Muscle of arm (tissue), 12 donors: ENCODE measurements around the gene PTPRN2. TPM values are rescaled to one million over a fixed set of nuclear protein-coding genes. Genes with fewer than 3 reads are reported as not detected.
"Not testable (repeated sequence)": the region's sequence is repeated elsewhere in the genome, so short reads cannot be mapped to it uniquely, and the experiment has no call there.

Experiments
- DNase-seq: peaks from one replicate; pipeline ENCODE4 v3.0.0-alpha.2; 2013
- polyA plus RNA-seq, 12 donors: library from polyadenylated mRNA; unstranded; fragments of 120-200 nt; gene quantifications; one replicate each; pipeline ENCODE4 v1.2.1, GENCODE V29; 2013; ENCODE audit not compliant: insufficient read length in 12 of 12

PTPRN2 gene
- polyA plus RNA-seq, 12 donors, result 1.6 to 8.7 (median 2.3) TPM; not detected in 1

GRCh38 chr7:157983502-157984422 lies 603.9 kb downstream of the PTPRN2 start:
- DNase-seq, result no peak

GRCh38 chr7:157981778-157982177 lies 605.8 kb downstream of the PTPRN2 start:
- DNase-seq, result no peak

DNA sequence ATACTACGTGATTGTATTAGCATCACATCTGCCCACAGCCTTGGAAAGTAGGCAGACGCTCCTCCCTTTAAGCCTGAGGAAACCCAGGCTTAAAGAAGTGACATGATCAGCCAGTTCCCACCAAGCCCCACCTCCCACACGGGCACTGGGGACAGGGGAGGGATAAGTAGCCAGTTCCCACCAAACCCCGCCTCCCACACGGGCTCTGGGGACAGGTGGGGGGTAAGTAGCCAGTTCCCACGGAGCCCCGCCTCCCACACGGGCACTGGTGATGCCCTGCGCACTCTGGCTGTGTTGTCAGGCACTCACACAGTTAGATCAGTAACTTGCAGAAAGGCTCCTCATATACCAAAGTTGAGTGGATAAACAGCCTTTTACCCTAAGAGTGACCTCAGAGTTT lies 606.8 kb downstream of the PTPRN2 start:
- DNase-seq, result no peak

DNA sequence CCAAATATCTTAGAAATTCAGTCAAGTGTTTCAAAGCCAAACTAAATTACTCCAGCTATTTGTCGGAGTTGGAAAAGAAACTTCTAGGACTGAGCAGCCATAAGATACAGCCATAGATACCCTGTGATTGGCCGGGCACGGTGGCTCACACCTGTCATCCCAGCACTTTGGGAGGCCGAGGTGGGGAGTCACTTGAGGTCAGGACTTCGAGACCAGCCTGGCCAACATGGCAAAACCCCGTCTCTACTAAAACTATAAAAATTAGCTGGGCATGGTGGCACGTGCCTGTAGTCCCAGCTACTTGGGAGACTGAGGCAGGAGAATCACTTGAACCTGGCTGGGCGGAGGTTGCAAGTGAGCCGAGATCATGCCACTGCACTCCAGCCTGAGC lies 607.3 kb downstream of the PTPRN2 start:
- not testable (repeated sequence) for DNase-seq

- DNase-seq, result no peak
Measured at GRCh38 chr7:157979636-157980340, 607.8 kb downstream of the PTPRN2 start.

DNA sequence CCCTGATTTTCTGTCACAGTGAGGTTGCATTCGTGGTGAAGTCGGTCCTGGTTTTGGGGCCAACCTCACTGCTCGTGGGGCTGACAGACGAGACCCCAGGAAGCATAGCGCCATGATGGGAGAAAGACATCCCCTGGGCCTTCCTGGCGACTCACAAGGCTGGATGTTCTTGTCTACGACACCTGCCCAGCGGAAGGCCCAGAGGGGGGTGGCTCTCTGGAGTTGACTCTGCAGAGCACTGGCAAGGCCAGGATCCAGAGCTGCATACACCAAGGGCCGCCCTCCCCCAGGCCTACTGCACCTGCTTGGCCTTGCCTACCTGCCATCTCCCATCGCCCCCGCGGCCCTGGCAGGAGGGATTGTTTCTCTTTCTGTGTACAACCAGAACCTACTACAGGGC lies 608.9 kb downstream of the PTPRN2 start:
- DNase-seq, result no peak

DNA sequence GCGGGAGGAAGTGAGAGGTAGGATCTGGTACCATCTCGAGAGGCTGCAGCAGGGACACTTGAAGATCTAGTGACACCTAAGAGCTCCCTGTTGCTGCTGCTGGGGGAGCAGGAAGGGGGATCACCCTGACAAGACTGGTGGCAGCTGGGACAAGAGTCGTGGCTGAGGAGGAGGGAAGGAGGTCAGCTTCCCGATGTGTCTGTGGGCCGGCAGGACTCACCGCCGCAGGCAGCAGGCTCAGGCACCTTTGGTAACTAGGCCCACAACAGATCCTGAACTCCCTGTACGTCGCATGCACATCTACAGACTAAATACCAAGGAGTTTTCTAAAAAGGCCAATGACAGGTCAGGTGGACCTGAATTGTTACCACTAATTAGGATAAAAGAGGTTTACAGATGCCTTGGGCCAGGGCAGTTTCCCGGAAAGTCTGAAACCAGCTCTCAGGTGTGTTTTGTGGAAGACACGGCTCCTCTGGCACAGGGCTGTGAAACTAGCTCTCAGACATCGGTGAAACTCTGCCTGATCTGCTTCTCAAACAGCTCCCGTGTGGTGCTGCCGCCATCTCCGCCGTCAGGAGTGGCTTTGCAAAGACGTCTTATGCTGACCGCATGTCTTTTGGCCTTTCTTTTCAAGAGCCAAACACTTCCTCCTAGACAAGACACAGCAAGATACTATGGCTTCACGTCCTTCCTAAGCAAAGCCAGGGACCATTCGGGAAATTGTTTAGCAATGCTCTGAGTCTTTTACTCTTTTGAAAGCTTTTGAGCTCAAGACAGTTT lies 609.7 kb downstream of the PTPRN2 start:
- DNase-seq, result no peak

GRCh38 chr7:157977306-157977705 lies 610.3 kb downstream of the PTPRN2 start:
- no peak for DNase-seq

DNA sequence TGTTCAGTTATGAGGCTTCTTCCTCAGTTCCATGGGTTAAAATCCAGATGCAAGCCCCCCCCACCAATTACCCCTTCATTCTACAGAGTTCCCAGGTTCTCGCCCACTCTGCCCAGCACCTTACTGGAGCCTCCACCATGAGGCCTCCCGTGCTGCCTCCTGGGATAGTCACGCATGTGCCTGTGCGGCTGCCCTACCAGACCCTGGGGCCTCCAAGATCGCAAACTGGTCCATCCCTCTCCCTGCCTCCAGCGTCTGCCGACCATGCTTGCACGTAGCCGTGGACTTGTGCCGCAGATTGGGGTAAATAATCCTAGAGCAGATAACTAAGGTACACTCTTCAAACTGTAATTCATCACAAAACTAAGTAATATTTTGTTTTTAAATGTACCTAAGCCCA lies 611.2 kb downstream of the PTPRN2 start:
- DNase-seq, result no peak

DNA sequence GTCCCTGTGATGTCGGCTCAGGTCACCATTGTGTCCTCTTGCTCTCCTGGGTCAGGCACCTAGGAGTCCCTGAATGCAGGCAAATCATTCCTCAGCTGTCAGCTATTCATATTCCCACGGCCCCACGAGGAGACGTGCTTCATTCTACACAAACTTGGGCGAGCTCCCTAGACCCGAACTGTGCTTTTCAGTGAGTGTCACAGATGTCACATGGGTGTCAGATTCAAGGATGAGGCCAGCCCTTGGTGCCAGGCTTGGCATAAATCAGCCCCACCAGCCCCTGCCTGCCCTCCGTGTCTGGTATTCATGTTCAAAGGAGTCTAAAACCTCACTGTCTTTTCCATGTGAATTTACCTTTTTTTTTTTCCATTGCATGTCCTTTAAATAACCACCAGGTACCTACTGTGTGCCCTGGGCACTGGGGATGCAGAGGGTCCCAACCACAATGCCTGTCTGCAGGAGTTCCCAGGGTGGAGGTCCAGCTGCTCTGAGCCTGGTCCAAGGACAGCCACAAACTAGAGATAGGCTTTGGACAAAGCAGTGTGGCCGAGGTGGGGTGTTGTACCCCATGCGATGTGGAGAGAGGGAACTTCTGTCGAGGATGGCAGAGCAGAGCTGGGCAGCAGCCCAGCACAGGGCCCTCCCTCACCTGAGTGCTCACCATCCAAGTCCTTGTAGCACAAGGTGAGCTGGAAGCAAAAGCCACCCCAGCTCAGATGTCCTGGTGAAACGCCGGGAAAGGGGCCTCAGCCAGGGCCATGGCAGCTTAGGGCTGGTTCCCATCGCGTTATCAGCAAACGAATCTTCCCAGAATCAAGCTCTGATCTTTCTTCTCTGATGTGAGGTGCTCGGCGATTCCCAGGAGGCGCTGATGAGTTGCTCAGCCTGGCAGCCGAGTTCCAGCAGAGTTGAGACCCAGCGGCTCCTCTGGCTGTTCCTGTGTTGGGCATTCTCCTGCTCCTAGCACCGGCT lies 611.9 kb downstream of the PTPRN2 start:
- no peak for DNase-seq

DNA sequence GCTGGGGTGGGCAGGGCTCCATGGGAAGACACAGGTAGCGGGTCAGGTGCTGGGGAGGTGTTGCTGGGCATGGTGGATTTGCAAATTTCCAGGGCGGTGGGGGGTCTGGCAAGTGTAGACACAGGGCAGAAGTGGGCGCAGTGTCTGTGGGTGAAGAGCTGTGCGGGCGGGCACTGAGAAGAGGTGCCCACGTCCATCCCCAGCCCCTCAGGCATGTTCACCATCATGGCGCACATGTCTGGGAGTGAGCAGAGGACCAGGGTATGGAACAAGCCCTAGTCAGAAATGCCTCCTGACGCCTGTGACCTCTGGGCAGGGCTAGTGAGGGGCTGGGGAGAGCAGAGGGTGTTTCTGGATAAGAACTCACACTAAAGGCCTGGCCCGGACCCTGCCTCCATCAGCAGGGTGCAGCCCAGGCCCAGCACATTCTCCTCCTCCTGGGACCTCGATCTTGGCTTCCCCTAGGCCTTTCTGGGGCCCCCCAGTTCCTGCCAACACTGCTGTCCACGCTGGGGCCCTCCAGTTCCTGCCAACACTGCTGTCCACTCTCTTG lies 612.9 kb downstream of the PTPRN2 start:
- DNase-seq, result no peak

- no peak for DNase-seq
Measured at GRCh38 chr7:157973971-157974677, 613.5 kb downstream of the PTPRN2 start.

- DNase-seq, result no peak
Measured at GRCh38 chr7:157972914-157973313, 614.7 kb downstream of the PTPRN2 start.

- no peak for DNase-seq
Measured at GRCh38 chr7:157971501-157971900, 616.1 kb downstream of the PTPRN2 start.

GRCh38 chr7:157970744-157971143 lies 616.9 kb downstream of the PTPRN2 start:
- no peak for DNase-seq

- no peak for DNase-seq
Measured at GRCh38 chr7:157969995-157970394, 617.6 kb downstream of the PTPRN2 start.

GRCh38 chr7:157966490-157966889 lies 621.1 kb downstream of the PTPRN2 start:
- no peak for DNase-seq

DNA sequence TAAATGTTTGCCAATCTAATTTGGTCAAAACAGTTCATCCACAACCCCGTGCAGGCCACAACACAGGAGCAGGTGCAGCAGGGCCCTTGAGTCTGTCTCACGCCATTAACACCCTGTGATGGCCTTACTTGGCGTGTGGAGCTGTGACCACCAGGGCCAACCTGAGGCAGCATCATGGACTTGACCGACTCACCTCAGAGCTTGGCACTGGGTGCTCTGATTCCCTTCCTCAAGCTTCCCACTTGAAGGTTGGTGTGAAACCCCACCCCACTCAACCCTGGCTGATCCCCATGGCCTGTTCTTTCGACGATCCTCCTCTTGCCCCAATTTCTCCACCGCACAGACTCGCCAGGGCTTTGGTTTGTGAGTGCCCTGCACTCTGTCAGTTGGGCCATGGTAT lies 623.1 kb downstream of the PTPRN2 start:
- no peak for DNase-seq

GRCh38 chr7:157964016-157964415 lies 623.6 kb downstream of the PTPRN2 start:
- no peak for DNase-seq

GRCh38 chr7:157963526-157963925 lies 624.1 kb downstream of the PTPRN2 start:
- no peak for DNase-seq
